Calu3 (cell line): Measurements from ENCODE around the gene PEX10. TPM values are rescaled to one million over a fixed set of nuclear protein-coding genes. Genes with fewer than 3 reads are reported as not detected.

ENCODE experiments used
- BruUV-seq: library from RNA; stranded (reverse); fragments of 400-500 nt; replicated peaks from 2 replicates; lab custom pipeline; 2021; lab: Mats Ljungman, UMichigan
- CTCF ChIA-PET: fragments of 300-600 bp; sonication (Branson Sonifier 250); formaldehyde crosslinking; loops from one replicate; lab custom pipeline; 2022; ENCODE audit warnings: antibody characterized with exemption; lab: Charles Lee
- DNase-seq: peaks from one replicate; pipeline ENCODE4 v3.0.0; 2022
- H3K27ac Mint-ChIP-seq: one replicate; pipeline ENCODE4 v1.8.0; 2022; ENCODE audit warnings: mixed read lengths; ENCODE audit not compliant: unreplicated experiment
- H3K27me3 Mint-ChIP-seq: one replicate; pipeline ENCODE4 v1.8.0; 2022; ENCODE audit warnings: mixed read lengths; ENCODE audit not compliant: unreplicated experiment
- H3K36me3 Mint-ChIP-seq: one replicate; pipeline ENCODE4 v1.8.0; 2022; ENCODE audit warnings: mild to moderate bottlenecking, moderate library complexity, mixed read lengths; ENCODE audit not compliant: insufficient read depth, unreplicated experiment
- H3K4me1 Mint-ChIP-seq: one replicate; pipeline ENCODE4 v1.8.0; 2022; ENCODE audit warnings: mild to moderate bottlenecking, low read depth, mixed read lengths; ENCODE audit not compliant: unreplicated experiment
- H3K4me3 Mint-ChIP-seq: one replicate; pipeline ENCODE4 v1.8.0; 2022; ENCODE audit warnings: mild to moderate bottlenecking, low read depth, moderate library complexity, mixed read lengths; ENCODE audit not compliant: unreplicated experiment
- H3K9me3 Mint-ChIP-seq: one replicate; pipeline ENCODE4 v1.8.0; 2022; ENCODE audit warnings: low read depth, mixed read lengths; ENCODE audit not compliant: unreplicated experiment
- intact Hi-C: fragments of 100-400 bp; cut with micrococcal nuclease; formaldehyde crosslinking; loops from one replicate; pipeline ENCODE4 v1.10.0; 2022; ENCODE audit not compliant: unreplicated experiment
- total RNA-seq: library from RNA; stranded (reverse); gene quantifications from 2 replicates; pipeline ENCODE4 v1.2.3, GENCODE V29; 2022
- TF ChIP-seq, protein P1 (sequence below): fragments of 200-600 bp; IDR thresholded peaks from one replicate; pipeline ENCODE4 v1.8.0; 2022; ENCODE audit warnings: antibody characterized with exemption; ENCODE audit not compliant: unreplicated experiment

Gene PEX10
- total RNA-seq, 1 experiment from 2014 or later = 24.0 TPM

DNA sequence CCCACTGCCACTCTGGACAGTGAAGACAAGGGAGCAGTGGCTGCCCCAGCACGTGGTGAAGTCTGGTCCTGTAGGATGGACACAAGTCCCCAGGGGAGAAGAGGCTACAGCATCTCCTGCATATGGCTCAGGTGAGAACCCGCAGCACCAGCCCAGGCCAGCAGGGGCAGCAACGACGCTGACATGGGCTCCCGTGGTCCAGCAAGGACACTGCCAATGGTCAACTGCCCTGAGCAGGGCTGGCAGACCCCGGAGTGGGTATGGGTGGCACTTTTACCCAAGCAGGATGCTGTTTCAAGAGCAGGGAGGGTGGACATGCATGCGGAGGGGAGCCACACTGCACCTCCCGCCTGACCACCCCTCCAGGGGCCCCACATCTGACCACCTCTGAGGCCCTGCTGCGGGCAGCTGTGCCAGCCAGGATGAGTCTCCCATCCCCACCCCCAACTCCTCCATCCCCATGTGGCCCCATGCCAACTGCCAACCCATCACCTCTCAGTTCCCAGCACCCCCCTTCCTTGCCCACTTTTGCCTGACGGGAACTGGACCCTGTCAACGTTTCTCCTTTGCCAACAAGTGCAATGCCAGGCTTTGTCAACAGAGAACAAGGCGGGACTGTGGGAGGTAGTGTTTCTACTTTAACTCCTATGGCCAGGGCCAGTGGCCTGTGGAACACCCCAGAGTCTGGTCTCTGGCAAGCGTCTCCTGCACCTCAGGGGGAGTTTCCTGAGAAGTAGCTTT, 29.6 kb downstream of the PEX10 start:
- H3K36me3 Mint-ChIP-seq = peaks cover 9% of the 10 kb centered on the region
- intact Hi-C loops = loop anchor here (5.0 kb wide), 1 partner anchor 185 kb away; no protein-coding TSS in a partner anchor

DNA sequence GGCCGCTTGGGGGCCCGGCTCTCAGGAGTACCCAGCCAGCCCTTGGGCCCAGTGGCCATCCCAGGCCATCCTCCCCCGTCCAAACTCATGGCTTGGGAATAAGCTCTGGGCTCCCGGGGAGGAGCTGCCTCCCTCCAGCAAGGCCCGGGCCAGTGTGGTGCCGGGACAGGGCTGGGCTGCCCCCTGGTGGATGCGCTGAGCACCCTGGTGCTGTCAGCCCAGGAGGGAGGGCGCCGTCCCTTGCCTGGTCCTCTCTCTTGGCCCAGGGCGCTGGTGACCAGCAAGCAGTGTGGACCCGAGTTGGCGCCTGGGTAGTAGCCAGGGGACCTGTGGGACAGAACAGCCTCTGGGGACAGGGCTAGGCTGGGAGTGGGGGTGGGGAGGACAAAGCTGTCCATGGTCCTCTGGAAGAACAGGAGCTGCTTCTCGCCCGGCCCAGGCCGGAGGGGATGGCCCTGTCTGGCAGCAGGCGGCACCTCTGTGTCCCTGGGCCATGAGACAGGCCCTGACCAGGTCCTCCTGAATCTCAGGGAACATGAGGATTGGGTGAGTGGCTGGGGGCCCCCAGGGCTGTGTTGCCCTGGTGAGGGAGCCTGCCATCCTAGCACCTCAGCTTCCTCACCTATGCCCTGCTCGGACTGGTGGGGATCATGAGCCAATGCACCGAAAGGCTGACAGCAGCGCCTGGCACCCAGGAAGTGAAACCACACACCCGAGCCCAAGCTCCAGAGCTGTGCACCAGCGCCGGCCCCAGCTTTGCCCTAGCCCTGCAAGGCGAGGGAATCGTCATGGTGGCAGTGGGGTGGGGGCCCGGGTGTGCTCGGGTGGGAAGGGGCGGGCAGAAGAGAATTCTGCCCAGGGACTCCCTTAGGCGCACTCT, 30.4 kb downstream of the PEX10 start:
- Mint-ChIP-seq H3K4me3 (no peak overlapping the region), H3K9me3 (no peaks in the 10 kb centered on the region), H3K36me3 (peaks cover 9% of the 10 kb centered on the region), H3K4me1 (no peaks in the 10 kb centered on the region), H3K27me3 (no peaks in the 10 kb centered on the region), H3K27ac (no peak overlapping the region)
- TF ChIP-seq, protein P1, sequence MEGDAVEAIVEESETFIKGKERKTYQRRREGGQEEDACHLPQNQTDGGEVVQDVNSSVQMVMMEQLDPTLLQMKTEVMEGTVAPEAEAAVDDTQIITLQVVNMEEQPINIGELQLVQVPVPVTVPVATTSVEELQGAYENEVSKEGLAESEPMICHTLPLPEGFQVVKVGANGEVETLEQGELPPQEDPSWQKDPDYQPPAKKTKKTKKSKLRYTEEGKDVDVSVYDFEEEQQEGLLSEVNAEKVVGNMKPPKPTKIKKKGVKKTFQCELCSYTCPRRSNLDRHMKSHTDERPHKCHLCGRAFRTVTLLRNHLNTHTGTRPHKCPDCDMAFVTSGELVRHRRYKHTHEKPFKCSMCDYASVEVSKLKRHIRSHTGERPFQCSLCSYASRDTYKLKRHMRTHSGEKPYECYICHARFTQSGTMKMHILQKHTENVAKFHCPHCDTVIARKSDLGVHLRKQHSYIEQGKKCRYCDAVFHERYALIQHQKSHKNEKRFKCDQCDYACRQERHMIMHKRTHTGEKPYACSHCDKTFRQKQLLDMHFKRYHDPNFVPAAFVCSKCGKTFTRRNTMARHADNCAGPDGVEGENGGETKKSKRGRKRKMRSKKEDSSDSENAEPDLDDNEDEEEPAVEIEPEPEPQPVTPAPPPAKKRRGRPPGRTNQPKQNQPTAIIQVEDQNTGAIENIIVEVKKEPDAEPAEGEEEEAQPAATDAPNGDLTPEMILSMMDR = peak; percentile 49
- BruUV-seq = no TSS peak
- CTCF ChIA-PET = interaction anchor here (0.8 to 2.2 kb wide), 5 partner anchors 9 to 279 kb away, joined by 3 to 16 read pairs (median 4); partner anchors contain the start of genes FAAP20, MORN1 and RER1
- DNase-seq = peak; percentile 63
- intact Hi-C loops = loop anchor here (5.0 kb wide), 1 partner anchor 185 kb away; no protein-coding TSS in a partner anchor

More for the DNA sequence above, 29.6 kb downstream of the PEX10 start:
- Mint-ChIP-seq H3K27ac (no peak overlapping the region), H3K27me3 (no peaks in the 10 kb centered on the region), H3K9me3 (no peaks in the 10 kb centered on the region), H3K4me3 (no peak overlapping the region), H3K4me1 (no peaks in the 10 kb centered on the region)
- no TSS peak for BruUV-seq
- TF ChIP-seq, protein P1 = peak; percentile 20
- CTCF ChIA-PET = interaction anchor here (2.2 kb wide), 1 partner anchor 188 kb away, joined by 16 read pairs; the partner anchor contains the start of gene FAAP20
- DNase-seq = peak; percentile 61

DNA sequence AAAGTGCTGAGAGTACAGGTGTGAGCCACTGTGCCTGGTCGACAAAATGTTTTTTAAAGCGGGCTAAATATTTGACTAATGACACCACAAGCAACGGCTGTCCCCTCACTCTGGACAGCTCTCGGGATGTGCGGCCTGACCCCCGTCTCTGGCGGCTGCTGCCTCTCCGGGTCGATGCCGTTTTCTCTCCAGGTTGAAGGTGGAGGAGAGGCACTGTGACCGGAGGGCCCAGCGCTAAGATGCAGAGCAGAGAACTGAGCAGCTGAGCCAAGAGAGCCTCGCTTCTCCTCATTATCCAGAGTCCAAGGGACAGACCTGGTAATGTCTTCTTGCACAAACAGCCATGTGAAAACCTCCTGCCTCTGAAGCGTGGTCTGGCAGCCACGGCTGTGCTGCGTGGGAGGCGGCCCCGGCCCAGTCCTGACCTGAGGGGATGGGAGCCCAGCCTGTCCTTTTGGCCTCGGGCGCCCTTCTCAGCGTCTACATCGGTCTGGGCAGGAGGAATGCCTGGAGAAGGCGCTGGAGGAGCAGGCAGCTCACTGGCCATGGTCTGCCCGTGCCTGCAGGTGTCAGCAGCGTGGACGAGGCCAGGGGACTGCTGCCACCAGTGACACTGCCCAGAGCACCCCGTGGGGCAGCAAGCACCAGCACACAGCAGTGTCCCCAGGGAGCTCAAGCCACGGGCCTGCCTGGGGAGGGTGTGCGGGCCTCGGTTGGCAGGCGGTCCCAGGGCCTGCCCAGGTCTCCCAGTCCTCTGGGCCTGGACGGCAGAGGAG, 31.4 kb downstream of the PEX10 start:
- BruUV-seq = no TSS peak
- peaks cover 8% of the 10 kb centered on the region for H3K36me3 Mint-ChIP-seq
- DNase-seq = no peak
- CTCF ChIA-PET = interaction anchor here (0.8 to 2.2 kb wide), 5 partner anchors 10 to 278 kb away, joined by 3 to 16 read pairs (median 4); partner anchors contain the start of genes FAAP20, MORN1 and RER1
- H3K27ac Mint-ChIP-seq = no peak overlapping the region
- no peaks in the 10 kb centered on the region for H3K27me3 Mint-ChIP-seq
- intact Hi-C loops = loop anchor here (5.0 kb wide), 1 partner anchor 184 kb away; no protein-coding TSS in a partner anchor
- H3K4me1 Mint-ChIP-seq = no peaks in the 10 kb centered on the region
- TF ChIP-seq, protein P1 = no peak
- H3K9me3 Mint-ChIP-seq = no peaks in the 10 kb centered on the region
- no peak overlapping the region for H3K4me3 Mint-ChIP-seq
